Mesenteric fat pad (tissue), 1 donor: Measurements from ENCODE around the gene FNTB. TPM values are rescaled to one million over a fixed set of nuclear protein-coding genes. Genes with fewer than 3 reads are reported as not detected.
A peak's percentile ranks its signal among the peaks of the same experiment; 100 is the strongest.

Experiments
- DNase-seq: peaks from one replicate; pipeline ENCODE4 v3.0.0-alpha.2; 2020; ENCODE audit warnings: low spot score
- long read RNA-seq: library from polyadenylated mRNA; unstranded; transcript quantifications from one replicate; pipeline ENCODE4 v2.0.0, GENCODE V29; 2020
- total RNA-seq: library from RNA; stranded (reverse); fragmentation: NEBNext Ultra II Directional; extraction: Animal tissue kit (Norgen Biotek cat#: 25700); gene quantifications from one replicate; pipeline ENCODE4 v1.2.1, GENCODE V29; 2021
- donor health status: DM: yes; HTN: yes; CAD: no.

FNTB gene, protein sequence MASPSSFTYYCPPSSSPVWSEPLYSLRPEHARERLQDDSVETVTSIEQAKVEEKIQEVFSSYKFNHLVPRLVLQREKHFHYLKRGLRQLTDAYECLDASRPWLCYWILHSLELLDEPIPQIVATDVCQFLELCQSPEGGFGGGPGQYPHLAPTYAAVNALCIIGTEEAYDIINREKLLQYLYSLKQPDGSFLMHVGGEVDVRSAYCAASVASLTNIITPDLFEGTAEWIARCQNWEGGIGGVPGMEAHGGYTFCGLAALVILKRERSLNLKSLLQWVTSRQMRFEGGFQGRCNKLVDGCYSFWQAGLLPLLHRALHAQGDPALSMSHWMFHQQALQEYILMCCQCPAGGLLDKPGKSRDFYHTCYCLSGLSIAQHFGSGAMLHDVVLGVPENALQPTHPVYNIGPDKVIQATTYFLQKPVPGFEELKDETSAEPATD
- 16.1 TPM for total RNA-seq
- long read RNA-seq, transcript FNTB-201 (12 exons, 2,834 nt): minor isoform, 13 of 43 reads
- long read RNA-seq, transcript FNTB-208 (3 exons, 530 nt): major isoform, 14 of 43 reads
- long read RNA-seq, partial matches to known transcripts: 7 of 43 reads
- long read RNA-seq, other reads (novel, unspliced or antisense): 9 of 43 reads

DNA sequence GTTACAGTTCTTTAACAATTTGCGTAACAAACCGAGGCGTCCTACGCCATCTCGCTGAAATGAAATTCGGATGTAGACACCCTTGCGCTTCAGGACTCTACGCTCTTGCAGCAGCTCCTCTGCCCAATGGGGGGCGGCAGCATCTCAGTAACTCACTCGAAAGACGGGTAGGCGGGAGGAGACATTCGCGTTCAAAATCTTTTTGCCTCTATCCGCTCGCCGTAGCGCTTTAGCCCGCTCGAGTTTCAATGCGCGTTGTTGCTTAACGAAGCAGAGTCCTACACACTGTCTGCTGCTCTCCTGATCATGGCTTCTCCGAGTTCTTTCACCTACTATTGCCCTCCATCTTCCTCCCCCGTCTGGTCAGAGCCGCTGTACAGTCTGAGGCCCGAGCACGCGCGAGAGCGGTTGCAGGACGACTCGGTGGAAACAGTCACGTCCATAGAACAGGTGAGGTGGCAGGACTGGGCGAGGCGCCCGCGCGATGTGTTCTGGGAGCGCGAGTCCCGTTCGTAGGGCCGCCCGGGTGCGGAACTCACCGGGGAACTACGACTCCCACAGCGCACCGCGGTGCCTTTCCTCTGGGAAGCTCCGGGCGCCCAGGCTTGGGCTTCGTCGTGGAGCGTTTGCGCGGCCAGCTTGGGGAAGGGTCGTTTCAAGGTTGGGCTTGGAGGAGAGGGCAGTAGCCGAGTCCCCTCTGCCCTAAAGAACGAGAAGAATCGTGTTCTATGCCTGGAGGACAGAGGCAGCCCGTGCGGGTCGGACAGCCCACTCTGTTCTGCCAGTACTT, at the start of gene FNTB:
Gene FNTB (plus strand): TSS at position 248 of the 790 bp plus-strand sequence. CDS start 59 bp downstream, at position 307.
- DNase-seq: peak; percentile 98

DNA sequence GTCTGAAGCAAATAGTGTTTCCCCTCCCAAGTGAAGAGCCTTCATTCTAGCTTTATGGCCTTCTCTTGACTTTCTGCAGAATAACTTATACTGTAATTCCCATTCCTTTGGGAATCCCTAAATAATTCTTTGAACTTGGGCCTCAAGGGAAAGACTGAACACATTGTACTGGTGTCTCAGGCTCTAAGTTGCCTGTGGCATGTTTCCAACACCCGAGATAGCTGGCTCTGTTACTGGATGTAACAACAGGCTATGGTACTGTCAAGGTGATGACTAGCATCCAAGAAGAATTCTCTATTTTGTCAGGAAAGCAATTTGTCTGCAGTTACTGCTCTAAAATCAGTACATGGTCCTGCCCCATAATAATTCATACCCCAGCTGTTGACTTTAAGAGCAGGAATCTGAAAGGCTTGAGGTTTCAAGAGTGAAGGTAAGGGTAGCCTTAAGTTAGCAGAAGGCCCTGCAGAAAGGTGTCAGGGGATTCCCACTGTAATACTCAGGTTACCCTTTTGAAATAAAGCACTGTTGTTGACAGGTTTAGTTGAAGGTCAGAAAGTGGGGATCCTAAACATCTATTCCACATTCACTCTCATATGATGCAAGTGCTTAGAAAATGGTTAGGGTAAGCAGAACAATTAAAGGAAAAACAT, 49.4 kb upstream of the FNTB start:
- no peak for DNase-seq

DNA sequence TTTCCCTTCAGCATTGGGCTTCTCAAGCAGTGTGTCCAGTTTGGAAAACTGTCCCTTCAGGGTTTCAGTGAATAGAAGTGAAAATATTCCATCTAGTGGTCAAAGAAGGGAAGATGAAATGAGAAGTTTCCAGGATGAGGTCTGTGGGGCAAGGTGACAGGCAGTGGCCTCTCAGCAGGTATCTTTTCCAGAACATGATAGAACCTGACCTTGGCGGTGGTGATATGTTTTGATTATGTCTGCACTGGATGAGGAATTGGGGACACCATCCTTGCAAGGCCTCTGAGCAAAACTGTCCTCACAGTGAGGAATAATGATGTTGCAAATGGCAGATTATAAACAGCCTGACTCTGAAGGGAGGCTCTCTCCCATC, 48.9 kb upstream of the FNTB start:
- no peak for DNase-seq

DNA sequence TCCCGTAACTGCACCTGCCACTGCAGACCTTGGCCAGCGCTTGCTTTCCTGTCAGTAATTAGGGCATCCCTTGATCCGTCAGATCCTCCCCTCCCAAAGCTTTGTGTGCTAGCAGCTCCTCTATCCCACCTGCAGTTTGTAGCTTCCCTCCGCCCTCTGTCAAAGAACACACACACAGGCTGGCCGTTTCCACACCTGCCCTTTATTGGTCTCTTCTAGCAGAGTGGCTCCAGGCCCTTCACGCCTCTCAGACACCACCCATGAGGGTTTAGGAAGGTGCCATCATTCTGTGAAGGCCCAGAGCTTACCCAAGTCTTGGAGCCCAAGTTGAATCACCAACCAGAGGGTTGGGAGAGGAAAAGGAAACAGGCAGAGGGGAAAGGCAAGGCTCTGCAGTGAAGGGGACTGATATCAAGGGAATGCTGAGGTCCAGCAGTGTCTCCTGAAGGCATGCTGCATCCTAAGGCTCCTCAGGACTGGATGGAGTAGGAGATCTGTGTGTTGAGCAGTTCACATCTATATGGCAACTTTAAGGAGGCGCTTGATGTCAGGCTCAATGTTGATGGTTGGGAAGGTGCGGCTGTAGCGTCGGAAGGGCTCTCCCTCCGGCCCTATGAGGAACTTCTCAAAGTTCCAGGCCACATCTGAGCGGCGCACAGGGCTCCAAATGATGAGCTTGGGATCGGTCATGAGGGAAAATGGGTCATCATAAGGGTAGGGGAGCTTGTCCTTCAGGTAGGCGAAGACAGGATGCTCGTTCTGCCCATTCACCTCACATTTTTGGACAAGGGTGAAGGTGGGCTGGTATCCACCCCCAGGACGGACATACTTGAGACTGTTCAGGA, 47.5 kb upstream of the FNTB start:
- no peak for DNase-seq

DNA sequence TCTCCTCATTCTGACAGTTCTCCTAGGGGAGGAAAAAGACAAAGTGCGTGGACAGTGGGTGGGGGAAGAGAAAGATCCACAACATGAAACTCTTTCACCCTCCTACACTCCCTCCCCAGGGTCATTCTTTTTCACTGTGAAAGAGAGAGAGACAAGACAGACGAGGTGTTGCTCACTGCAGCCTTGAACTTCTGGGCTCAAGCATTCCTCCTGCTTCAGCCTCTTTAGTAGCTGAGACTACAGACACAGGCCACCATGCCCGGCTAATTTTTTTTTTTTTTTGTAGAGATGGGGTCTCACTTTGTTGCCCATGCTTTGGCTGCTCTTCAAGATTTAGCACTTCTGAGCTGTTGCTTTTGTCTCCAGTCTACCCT, 46.9 kb upstream of the FNTB start:
- DNase-seq: no peak

DNA sequence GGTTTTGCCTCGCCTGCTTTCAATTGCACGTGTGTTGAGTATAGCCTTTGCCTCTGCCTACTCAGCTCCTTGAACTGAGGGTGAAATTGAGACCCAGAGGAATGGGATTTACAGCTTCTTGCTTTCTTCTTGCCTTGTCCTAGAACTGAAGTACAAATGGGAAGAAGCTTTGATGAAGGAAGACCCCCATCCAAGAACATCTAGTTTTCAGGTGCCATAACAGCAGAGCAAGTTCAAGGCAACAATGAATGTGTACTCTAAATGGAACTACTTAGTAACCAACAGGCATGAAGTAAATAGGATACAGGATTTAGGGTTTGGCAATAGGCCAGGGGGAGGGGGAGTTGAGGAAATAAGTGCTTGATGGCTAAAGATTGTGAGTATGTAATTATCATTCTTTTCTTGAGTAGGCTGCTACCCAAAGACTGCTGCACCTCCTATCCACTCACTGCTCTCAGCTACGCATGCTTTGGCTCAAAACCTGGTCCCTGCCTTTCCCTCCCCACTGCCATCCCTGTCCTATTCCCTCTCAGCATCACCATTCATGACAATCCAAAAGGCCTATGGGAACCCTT, 46.3 kb upstream of the FNTB start:
- DNase-seq: no peak

DNA sequence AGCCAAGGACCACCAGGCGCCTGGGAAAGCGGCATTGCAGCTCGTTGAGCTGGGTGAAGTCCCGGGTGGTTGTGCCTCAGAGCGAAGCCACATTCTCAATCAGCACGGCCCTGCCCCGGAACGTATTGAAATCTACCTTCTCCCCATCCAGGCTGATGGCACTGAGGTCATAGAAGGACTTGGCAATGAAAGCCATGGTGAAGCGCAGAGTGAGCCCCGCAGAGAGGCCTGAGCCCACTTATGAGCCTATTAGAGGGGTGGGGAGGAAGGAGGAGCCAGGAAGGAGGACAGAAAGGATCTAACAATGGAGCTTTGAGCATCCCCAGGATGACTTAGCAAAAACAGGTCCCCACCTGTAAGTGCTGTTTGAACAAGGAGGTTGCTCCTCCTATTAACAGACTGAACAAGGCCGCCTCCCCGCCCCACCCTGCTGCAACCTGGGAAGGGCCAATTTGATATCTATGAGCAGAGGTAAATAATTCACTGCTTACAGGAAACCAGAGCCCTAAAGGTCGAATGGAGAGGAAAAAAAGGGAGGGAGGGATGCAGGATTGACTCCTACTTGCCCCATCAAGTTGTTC, 44.1 kb upstream of the FNTB start, which contains the start of gene GPX2:
Gene GPX2 (minus strand): TSS at position 215 of the 581 bp plus-strand sequence. CDS start 19 bp downstream, at position 196.
- no peak for DNase-seq

DNA sequence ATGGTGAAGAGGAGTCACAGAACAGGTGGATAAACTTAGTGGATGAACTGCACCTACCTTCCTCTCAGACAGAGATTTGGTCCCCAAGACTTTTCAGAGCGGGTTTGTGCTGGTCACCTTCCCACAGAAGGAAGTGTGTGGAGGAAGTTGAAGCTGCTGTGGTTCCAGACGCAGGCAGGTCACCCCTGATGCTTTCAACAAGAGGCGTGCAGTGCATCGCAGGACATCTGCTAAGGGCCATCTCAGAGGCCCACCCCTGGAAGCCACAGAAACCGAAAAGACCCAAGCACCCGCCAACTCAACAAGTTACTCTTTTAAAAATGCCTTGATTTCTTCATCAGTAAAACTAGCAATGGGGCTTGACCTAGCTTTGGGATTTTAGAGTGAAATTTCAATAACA, 43.1 kb upstream of the FNTB start:
- no peak for DNase-seq

DNA sequence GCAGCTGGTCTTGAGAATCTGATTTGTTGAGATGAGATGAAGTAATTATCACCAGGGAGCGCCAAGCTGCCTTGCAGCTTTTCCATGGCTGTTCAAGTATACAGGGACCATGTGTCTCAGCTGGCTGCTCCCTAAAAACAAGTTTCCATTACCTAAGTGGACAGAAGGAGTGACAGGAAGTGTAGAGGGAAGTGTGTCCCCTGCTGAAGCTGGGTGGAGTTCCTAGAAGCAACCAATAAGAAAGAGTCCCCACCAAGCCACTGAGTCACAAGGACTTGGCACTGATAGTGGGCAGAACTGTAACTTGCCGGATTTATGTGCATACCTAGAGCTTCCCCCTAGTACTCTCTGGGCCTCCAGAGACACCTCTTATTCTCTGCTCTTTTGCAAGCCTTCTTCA, 42.7 kb upstream of the FNTB start:
- DNase-seq: no peak

DNA sequence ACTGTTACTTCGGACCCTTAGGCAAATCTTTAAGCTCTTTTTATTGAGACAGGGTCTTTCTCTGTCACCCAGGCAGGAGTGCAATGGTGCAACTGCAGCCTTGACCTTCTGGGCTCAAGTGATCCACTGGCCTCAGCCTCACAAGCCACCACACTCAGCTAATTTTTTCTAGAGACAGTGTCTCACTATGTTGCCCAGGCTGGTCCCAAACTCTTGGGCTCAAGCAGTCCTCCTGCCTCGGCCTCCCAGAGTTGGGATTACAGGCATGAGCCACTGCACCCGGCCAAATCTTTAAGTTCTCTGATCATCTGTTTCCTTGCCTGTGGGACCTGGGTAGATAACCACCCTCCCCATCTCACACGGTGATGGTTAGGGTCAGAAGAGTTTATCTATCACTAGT, 41.8 kb upstream of the FNTB start:
- no peak for DNase-seq

DNA sequence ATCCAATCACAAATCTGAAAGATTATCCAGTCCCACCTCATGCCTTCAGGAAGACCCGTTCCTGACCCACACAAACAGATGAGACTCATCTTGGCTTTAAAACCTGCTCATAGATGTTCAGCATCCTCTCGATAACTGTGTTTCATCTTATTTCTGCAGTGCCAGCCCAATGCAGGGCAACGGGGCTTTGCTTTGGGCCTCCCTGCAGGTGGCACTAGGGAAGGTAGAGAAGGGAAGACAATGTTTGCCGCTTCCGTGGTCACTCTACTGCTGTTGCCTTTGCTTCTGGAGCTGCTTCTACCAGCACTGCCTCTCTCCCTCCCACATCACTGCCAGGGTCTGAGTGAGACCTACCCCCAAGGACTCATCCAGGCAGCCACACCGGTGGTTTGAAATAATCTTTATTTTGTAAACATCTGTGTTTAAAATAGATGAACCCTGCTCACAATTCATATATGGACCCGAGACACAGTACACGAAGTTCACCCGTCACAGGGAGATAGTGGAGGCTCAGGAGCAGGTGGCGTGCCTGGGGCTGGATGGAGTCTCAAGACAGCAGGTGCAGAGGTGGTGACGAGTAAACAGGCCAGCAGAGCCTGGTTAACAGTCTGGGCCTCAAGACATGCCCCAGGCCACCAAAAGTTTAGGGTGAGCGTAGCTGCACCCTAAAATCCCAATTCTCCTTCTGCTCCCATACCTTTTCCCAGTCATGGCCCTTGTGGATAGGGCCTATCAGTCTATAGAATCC, 41.1 kb upstream of the FNTB start:
- DNase-seq: no peak

DNA sequence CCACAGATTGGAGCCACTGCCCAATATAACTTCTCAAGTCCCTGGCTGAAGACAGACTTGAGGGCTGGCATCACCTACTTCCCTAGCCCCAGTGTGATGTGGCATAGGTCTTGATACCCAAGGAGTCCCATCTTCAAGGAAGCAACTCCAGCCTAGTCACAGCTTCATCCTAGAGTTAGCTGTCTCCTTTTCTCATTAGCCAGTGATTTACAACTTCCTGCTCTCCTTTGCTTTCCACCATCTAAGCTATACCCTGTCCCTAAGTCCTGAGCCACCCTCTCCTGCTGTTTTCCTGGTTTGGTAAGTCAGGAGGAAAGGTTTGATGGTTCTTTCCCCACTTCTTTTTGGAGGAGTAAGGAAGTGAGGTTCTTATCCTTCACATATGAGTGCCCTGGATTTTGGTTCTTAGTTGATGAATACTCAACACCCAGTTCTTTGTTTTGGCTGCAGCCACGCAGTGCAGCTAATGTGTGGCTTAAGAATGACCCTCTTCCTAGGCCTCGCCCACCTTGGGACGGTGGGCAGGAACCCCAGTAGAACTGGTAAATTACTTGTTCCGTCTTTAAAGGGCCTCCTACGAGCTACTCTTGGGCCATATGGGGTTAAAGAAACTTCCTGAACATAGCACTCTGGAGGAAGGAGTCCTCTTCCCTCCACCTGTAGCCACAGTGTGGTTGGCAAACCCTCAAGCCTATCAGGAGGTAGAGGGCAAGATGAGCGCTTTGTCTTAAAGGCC, 40.2 kb upstream of the FNTB start:
- no peak for DNase-seq

DNA sequence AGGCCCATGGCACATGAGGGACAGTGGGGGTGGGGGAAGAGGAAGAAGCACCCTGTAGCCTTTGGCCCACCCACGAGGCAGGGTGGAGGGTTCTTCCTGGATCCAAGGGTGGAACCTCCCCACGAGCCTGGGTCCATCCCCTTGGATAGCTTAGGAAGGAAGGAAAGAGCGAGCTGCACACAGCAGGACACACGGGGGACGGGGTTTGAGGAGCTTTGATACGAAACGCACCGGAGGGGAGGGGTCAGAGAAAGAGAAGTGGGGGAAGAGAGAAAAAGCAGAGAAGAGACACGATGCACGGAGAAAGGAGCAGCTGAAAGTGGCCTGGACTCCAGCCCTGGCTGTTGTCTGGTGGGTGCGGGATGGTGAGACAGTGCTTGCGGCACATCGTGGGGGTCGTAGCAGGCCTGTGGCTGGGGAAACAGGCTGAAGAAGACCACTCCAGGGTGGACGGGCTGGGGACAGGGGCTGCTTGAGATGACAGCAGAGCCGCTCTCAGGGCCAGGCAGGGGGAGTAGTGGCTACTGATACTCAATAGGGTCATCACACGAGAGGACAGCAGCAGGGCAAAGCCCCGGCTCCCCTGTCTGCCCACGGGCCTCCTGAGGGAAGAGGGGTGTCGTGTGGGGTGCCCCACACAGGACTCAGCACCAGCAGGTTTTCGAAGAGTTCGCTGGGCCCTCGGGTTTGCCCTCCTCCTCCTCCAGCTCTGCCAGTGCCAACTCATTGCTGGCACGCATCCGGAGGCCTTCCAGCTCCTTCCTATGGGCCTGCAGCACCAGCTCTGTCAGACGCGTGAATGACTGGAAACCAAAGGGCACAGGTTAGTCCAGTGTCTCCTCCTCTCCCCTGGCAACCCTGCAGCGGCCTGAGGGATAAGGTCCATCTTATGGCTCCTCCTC, 38.7 kb upstream of the FNTB start:
- no peak for DNase-seq

DNA sequence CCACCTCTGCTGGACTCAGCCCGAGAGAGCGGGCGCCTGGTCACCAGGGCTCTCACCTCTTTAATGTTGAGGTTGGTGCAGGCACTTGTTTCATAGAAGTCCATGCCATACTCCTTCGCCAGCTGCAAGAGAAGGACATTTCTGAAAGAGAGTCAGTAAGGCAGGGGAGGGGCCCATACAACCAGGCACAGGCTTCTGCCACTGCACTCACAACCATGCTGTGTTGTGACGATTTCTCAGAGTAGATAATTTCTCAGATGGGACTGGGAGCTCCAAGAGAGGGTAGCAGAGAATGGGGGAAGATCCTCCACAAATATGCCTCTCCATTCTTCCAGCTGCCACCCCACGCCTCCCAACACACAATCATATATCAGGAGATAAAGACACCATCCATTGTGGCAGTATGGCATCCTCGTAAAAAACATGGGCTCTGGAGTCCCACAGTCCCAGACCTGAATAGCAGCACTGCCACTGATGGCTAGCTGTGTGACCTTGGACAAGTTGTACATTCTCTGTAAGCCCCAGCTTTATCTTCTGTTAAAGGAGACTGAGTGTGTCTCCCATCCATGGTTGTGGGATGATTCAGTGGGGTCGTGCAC, 38.0 kb upstream of the FNTB start:
- no peak for DNase-seq

DNA sequence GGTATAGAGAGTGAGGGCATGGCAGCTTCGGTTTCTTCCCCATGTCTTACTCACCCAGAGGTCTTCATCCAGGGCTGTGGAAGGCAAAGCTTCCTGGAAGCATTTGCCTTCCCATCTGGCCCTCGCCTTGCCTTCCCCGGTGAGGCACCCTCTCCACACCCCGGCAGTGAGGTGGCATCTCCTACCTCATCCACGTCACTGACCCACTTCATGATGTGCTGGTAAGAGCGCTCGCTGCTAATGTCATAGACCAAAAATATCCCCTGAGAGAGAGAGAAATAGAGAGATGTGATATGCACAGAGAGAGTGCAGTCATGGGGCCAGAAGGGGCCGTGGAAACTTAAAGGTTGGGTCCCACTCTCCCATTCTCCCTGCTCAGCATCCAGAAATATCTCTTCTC, 35.8 kb upstream of the FNTB start:
- DNase-seq: peak; percentile 33

DNA sequence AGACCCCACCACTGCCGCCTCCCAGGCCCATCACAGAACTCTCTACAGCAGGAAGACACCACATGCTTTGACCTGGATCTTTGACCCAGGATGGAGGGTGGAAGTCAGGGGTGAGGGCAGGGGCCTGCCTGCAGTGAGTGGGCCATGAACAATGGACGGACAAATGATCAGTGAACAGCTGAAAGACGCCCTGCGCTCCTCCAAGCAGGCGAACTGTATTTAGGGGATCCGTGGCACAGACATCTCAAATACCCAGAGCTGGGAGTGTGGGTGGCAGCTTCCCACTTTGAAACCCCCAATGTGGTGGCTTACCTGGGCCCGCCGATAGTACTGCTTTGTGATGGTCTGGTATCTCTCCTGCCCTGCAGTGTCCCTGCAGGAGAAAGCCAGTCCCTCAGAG, 35.4 kb upstream of the FNTB start:
- peak; percentile 67 for DNase-seq

DNA sequence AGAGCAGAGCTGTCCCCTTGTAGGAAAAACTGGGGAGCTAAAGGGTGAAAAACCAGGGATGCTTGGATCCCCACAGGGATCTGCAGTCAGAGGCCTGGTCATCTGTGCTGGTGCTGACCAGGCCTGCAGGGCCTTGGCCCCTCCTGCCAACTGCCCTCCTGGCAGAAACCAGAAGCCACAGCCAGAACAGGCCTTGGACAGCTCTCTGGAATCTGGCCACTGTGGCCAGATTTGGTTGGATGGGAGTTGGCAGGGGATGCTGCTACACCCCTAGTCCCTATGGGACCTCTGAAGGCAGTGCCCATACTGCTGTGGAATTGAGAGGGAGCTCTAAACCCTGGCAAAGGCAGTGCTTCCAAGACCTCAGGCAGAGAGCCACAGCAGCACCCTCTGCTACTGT, 35.0 kb upstream of the FNTB start:
- peak; percentile 47 for DNase-seq
